ENCODE results near the gene PEAK1. TPM values are rescaled to one million over a fixed set of nuclear protein-coding genes. Genes with fewer than 3 reads are reported as not detected.

The PEAK1 gene
- total RNA-seq, 1 experiment from 2014 or later, result 18.4 TPM

DNA sequence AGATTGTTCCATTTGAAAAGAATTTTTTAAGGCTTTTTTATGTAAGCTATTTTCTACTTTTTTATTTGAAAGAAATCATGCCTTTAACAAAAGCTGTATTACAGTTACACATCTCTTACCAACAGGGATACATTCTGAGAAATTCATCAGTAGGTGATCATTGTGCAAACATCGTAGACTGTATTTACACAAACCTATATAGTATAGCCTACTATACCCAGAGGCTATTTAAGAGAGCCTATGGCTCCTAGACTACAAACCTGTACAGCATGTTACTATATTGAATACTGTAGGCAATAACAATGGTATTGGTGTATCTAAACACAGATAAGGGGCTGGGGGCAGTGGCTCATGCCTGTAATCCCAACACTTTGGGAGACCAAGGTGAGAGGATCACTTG is 43.1 kb downstream of the PEAK1 start:
- Histone ChIP-seq H3K4me1 (no peaks in the 10 kb centered on the region), H3K36me3 (ENCODE audit: control insufficient read depth, insufficient read depth, low read length) (no peaks in the 10 kb centered on the region), H3K27me3 (replicated peaks; ENCODE audit: control insufficient read depth, insufficient read depth, low read length) (no peaks in the 10 kb centered on the region), H3K9me3 (no peaks in the 10 kb centered on the region), H3K4me3 (ENCODE audit: low read depth, low read length) (no peak overlapping the region)
- Mint-ChIP-seq H3K4me3 (ENCODE audit: unreplicated experiment) (no peak overlapping the region), H3K9me3 (ENCODE audit: unreplicated experiment) (no peaks in the 10 kb centered on the region), H3K4me1 (ENCODE audit: low read depth, unreplicated experiment) (no peaks in the 10 kb centered on the region), H3K36me3 (ENCODE audit: insufficient read depth, unreplicated experiment) (no peaks in the 10 kb centered on the region), H3K27ac (ENCODE audit: unreplicated experiment) (no peak overlapping the region), H3K27me3 (ENCODE audit: insufficient read depth, unreplicated experiment) (no peaks in the 10 kb centered on the region)
- TF ChIP-seq, protein P1, sequence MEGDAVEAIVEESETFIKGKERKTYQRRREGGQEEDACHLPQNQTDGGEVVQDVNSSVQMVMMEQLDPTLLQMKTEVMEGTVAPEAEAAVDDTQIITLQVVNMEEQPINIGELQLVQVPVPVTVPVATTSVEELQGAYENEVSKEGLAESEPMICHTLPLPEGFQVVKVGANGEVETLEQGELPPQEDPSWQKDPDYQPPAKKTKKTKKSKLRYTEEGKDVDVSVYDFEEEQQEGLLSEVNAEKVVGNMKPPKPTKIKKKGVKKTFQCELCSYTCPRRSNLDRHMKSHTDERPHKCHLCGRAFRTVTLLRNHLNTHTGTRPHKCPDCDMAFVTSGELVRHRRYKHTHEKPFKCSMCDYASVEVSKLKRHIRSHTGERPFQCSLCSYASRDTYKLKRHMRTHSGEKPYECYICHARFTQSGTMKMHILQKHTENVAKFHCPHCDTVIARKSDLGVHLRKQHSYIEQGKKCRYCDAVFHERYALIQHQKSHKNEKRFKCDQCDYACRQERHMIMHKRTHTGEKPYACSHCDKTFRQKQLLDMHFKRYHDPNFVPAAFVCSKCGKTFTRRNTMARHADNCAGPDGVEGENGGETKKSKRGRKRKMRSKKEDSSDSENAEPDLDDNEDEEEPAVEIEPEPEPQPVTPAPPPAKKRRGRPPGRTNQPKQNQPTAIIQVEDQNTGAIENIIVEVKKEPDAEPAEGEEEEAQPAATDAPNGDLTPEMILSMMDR (IDR thresholded peaks at IDR 0.05; ENCODE audit: insufficient read depth in 1 of 2, low read depth in 1 of 2, low read length in 1 of 2, severe bottlenecking in 1 of 2, unreplicated experiment in 1 of 2), result no peak
- DNase-seq, result no peak
- ChIA-PET CTCF (no interaction called here), POLR2A (no interaction called here)
- intact Hi-C loops (cut with micrococcal nuclease; ENCODE audit: unreplicated experiment), result no loop called here
- BruUV-seq (replicated peaks), result no TSS peak

DNA sequence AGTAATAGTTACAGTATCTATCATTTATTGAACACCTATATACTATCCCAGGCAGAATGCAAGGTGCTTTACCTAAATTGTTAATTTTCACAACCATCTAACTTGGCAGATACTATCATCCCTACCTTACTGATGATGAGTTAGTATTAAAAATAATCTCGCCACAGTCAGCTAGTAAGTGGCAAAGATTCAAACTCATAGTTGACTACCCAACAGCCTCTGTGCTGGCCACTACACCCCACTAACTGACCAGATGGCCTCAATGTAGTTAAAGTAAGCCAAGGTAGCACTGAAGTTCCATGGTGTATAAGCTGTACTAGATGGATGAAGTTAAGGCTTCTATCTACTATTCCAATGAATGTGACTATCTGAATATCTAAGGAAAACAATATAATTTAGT is 44.8 kb downstream of the PEAK1 start:
- Histone ChIP-seq H3K27me3 (replicated peaks; ENCODE audit: control insufficient read depth, insufficient read depth, low read length) (no peaks in the 10 kb centered on the region), H3K4me1 (no peaks in the 10 kb centered on the region), H3K4me3 (ENCODE audit: low read depth, low read length) (no peak overlapping the region), H3K36me3 (ENCODE audit: control insufficient read depth, insufficient read depth, low read length) (no peaks in the 10 kb centered on the region), H3K9me3 (no peaks in the 10 kb centered on the region)
- no peaks in the 10 kb centered on the region for H3K36me3 Mint-ChIP-seq (ENCODE audit: insufficient read depth, unreplicated experiment)
- no peaks in the 10 kb centered on the region for H3K27me3 Mint-ChIP-seq (ENCODE audit: insufficient read depth, unreplicated experiment)
- H3K4me1 Mint-ChIP-seq (ENCODE audit: low read depth, unreplicated experiment), result no peaks in the 10 kb centered on the region
- TF ChIP-seq, protein P1 (IDR thresholded peaks at IDR 0.05; ENCODE audit: insufficient read depth in 1 of 2, low read depth in 1 of 2, low read length in 1 of 2, severe bottlenecking in 1 of 2, unreplicated experiment in 1 of 2), result no peak
- DNase-seq, result no peak
- no peaks in the 10 kb centered on the region for H3K9me3 Mint-ChIP-seq (ENCODE audit: unreplicated experiment)
- H3K27ac Mint-ChIP-seq (ENCODE audit: unreplicated experiment), result no peak overlapping the region
- CTCF ChIA-PET, result no interaction called here
- H3K4me3 Mint-ChIP-seq (ENCODE audit: unreplicated experiment), result no peak overlapping the region
- no TSS peak for BruUV-seq (replicated peaks)
- POLR2A ChIA-PET, result no interaction called here
- intact Hi-C loops (cut with micrococcal nuclease; ENCODE audit: unreplicated experiment), result no loop called here

DNA sequence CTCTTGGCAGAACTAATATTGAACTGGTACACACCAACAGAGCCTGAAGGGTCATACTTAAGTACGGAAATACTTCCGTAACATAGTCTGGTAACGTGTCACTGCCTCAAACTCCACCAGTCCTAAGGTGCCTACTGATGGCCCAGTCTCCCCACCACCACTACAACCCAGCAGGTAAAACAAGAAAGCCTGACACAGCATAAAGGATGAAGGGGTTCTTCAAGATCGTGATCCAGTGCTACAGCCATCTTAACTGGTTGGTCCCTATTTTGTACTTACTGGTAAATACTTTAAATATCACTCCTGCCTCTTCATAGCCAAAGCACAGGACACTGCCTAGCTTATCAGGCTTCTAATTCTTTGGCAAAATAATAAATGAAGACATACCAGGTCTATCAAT is 46.5 kb downstream of the PEAK1 start:
- TF ChIP-seq, protein P1 (IDR thresholded peaks at IDR 0.05; ENCODE audit: insufficient read depth in 1 of 2, low read depth in 1 of 2, low read length in 1 of 2, severe bottlenecking in 1 of 2, unreplicated experiment in 1 of 2), result no peak
- no peaks in the 10 kb centered on the region for H3K4me1 Mint-ChIP-seq (ENCODE audit: low read depth, unreplicated experiment)
- intact Hi-C loops (cut with micrococcal nuclease; ENCODE audit: unreplicated experiment), result no loop called here
- H3K4me1 ChIP-seq, result no peaks in the 10 kb centered on the region
- no peak overlapping the region for H3K4me3 Mint-ChIP-seq (ENCODE audit: unreplicated experiment)
- ChIA-PET POLR2A (no interaction called here), CTCF (no interaction called here)
- H3K4me3 ChIP-seq (ENCODE audit: low read depth, low read length), result no peak overlapping the region
- H3K9me3 Mint-ChIP-seq (ENCODE audit: unreplicated experiment), result no peaks in the 10 kb centered on the region
- no peaks in the 10 kb centered on the region for H3K27me3 ChIP-seq (replicated peaks; ENCODE audit: control insufficient read depth, insufficient read depth, low read length)
- H3K9me3 ChIP-seq, result no peaks in the 10 kb centered on the region
- no peak for DNase-seq
- no TSS peak for BruUV-seq (replicated peaks)
- no peaks in the 10 kb centered on the region for H3K36me3 ChIP-seq (ENCODE audit: control insufficient read depth, insufficient read depth, low read length)
- H3K27ac Mint-ChIP-seq (ENCODE audit: unreplicated experiment), result no peak overlapping the region
- H3K27me3 Mint-ChIP-seq (ENCODE audit: insufficient read depth, unreplicated experiment), result no peaks in the 10 kb centered on the region
- H3K36me3 Mint-ChIP-seq (ENCODE audit: insufficient read depth, unreplicated experiment), result no peaks in the 10 kb centered on the region
